Measurements from ENCODE around the gene XYLT2.
A peak's percentile ranks its signal among the peaks of the same experiment; 100 is the strongest.

Gene XYLT2

DNA sequence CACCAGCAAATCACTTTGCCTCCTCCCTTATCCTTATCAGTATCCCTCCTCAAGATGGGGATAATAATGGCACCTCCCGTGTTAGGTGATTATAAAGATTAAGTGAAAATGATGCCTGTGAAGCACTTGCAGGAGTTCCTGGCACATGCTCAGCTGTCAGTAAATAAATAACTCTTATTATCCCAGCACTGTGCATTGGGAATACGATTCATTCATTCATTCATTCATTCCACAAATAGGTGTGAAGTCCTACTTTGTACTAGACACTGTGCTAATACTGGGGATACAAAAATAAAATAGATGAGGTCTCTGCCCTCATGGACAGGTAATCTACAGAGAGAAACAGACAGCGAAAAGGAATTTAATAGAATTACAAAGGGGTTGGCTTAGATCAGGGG lies 2.0 kb downstream of the XYLT2 start:
- no peaks in the 10 kb centered on the region for H3F3A ChIP-seq (ENCODE audit: low read depth)
- H3K27me3 ChIP-seq (ENCODE audit: insufficient read depth, low read length, poor library complexity, severe bottlenecking) = no peaks in the 10 kb centered on the region
- H3K4me2 ChIP-seq (ENCODE audit: low read depth, low read length, poor library complexity, severe bottlenecking) = peak overlapping the region; percentile 97
- peaks cover 27% of the 10 kb centered on the region for H3K79me2 ChIP-seq (ENCODE audit: insufficient read depth, low read length)
- H3K9me2 ChIP-seq (replicated peaks; ENCODE audit: low read depth, low read length) = no peaks in the 10 kb centered on the region
- no peak overlapping the region for H2AFZ ChIP-seq (ENCODE audit: low read length)
- H3K4me3 ChIP-seq (ENCODE audit: low read length, poor library complexity, severe bottlenecking) = peak overlapping the region; percentile 88
- H3K9me3 ChIP-seq (ENCODE audit: insufficient read depth, low read depth, low read length) = no peaks in the 10 kb centered on the region
- peak overlapping the region; percentile 14 for H3K9ac ChIP-seq (ENCODE audit: low read depth, low read length, poor library complexity, severe bottlenecking)
- peaks cover 40% of the 10 kb centered on the region for H3K4me1 ChIP-seq (ENCODE audit: insufficient read depth, low read length, poor library complexity, severe bottlenecking)
- no peaks in the 10 kb centered on the region for H3K36me3 ChIP-seq (ENCODE audit: insufficient read depth, low read length)
- H4K20me1 ChIP-seq (ENCODE audit: insufficient read depth, low read length, poor library complexity, severe bottlenecking) = no peaks in the 10 kb centered on the region
- TF ChIP-seq, protein P1, sequence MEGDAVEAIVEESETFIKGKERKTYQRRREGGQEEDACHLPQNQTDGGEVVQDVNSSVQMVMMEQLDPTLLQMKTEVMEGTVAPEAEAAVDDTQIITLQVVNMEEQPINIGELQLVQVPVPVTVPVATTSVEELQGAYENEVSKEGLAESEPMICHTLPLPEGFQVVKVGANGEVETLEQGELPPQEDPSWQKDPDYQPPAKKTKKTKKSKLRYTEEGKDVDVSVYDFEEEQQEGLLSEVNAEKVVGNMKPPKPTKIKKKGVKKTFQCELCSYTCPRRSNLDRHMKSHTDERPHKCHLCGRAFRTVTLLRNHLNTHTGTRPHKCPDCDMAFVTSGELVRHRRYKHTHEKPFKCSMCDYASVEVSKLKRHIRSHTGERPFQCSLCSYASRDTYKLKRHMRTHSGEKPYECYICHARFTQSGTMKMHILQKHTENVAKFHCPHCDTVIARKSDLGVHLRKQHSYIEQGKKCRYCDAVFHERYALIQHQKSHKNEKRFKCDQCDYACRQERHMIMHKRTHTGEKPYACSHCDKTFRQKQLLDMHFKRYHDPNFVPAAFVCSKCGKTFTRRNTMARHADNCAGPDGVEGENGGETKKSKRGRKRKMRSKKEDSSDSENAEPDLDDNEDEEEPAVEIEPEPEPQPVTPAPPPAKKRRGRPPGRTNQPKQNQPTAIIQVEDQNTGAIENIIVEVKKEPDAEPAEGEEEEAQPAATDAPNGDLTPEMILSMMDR (conservative IDR thresholded peaks at IDR 0.05; ENCODE audit: low read length) = no peak
- TF ChIP-seq EZH2phosphoT487 (IDR thresholded peaks at IDR 0.05; ENCODE audit: borderline replicate concordance) = no peak

DNA sequence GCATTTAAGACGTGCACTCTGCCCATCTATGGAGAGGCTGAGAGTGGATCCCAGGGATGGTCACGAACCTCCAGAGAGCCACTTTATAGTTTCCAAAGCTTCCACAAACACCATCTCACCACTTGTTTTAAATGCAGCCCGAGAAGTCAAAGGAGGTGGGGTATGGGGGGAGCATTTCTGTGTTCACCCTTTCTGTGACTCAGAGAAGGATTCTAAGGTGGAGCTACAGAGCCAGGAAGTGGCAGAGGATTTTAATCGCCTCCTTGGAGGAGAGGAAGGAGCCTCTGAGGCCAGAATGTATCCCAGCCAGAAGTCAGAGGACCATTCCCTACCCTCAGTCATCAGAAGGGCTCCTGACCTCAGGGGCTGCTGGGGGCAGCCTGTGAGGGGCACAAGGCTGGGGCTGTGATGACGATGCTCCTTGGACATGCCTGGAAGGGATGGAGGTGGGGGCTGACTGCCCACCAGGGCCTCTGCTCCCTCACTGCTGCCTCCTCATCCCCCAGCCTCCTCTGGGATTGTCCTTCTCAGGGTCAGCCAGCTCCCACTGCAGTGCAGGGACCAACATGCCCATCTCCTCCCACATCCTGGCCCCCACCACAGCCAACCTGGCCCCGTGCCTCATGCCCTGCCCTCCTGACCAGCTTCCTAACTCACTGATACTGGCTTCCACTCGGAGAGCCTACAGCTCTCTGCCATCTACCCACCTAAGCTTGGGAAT lies 2.8 kb downstream of the XYLT2 start:
- H3K79me2 ChIP-seq (ENCODE audit: insufficient read depth, low read length) = peaks cover 27% of the 10 kb centered on the region
- no peaks in the 10 kb centered on the region for H3K9me3 ChIP-seq (ENCODE audit: insufficient read depth, low read depth, low read length)
- H3K4me2 ChIP-seq (ENCODE audit: low read depth, low read length, poor library complexity, severe bottlenecking) = peak overlapping the region; percentile 97
- H3K4me3 ChIP-seq (ENCODE audit: low read length, poor library complexity, severe bottlenecking) = peak overlapping the region; percentile 88
- no peak for TF ChIP-seq EZH2phosphoT487 (IDR thresholded peaks at IDR 0.05; ENCODE audit: borderline replicate concordance)
- TF ChIP-seq, protein P1 (conservative IDR thresholded peaks at IDR 0.05; ENCODE audit: low read length) = no peak
- peak overlapping the region; percentile 18 for H3K9ac ChIP-seq (ENCODE audit: low read depth, low read length, poor library complexity, severe bottlenecking)
- no peaks in the 10 kb centered on the region for H3K27me3 ChIP-seq (ENCODE audit: insufficient read depth, low read length, poor library complexity, severe bottlenecking)
- no peaks in the 10 kb centered on the region for H3K36me3 ChIP-seq (ENCODE audit: insufficient read depth, low read length)
- no peaks in the 10 kb centered on the region for H4K20me1 ChIP-seq (ENCODE audit: insufficient read depth, low read length, poor library complexity, severe bottlenecking)
- no peaks in the 10 kb centered on the region for H3K9me2 ChIP-seq (replicated peaks; ENCODE audit: low read depth, low read length)
- no peak overlapping the region for H2AFZ ChIP-seq (ENCODE audit: low read length)
- no peaks in the 10 kb centered on the region for H3F3A ChIP-seq (ENCODE audit: low read depth)
- peaks cover 40% of the 10 kb centered on the region for H3K4me1 ChIP-seq (ENCODE audit: insufficient read depth, low read length, poor library complexity, severe bottlenecking)

DNA sequence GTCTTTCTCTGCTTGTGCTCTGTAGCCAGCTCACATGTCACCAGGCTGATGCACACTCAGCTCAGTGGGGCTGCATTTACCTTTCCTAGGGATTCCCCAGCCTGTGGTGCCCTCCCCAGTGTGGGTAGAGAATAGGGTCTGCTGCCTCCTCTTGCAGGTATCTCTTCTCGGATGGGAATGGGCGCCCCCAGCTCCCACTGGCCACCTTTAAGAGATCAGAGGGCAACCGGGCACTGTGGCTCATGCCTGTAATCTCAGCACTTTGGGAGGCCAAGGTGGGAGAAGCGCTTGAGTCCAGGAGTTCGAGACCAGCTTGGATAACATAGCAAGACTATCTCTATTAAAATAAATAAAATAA lies 3.3 kb downstream of the XYLT2 start:
- Histone ChIP-seq H2AFZ (ENCODE audit: low read length) (no peak overlapping the region), H3K79me2 (ENCODE audit: insufficient read depth, low read length) (peaks cover 27% of the 10 kb centered on the region)
- TF ChIP-seq, protein P1 (conservative IDR thresholded peaks at IDR 0.05; ENCODE audit: low read length) = no peak
- TF ChIP-seq EZH2phosphoT487 (IDR thresholded peaks at IDR 0.05; ENCODE audit: borderline replicate concordance) = no peak

More for the DNA sequence above, 3.3 kb downstream of the XYLT2 start:
- Histone ChIP-seq H4K20me1 (ENCODE audit: insufficient read depth, low read length, poor library complexity, severe bottlenecking) (no peaks in the 10 kb centered on the region), H3K4me2 (ENCODE audit: low read depth, low read length, poor library complexity, severe bottlenecking) (peak overlapping the region; percentile 97), H3K27me3 (ENCODE audit: insufficient read depth, low read length, poor library complexity, severe bottlenecking) (no peaks in the 10 kb centered on the region), H3K9ac (ENCODE audit: low read depth, low read length, poor library complexity, severe bottlenecking) (peak overlapping the region; percentile 18), H3K4me3 (ENCODE audit: low read length, poor library complexity, severe bottlenecking) (no peak overlapping the region), H3K9me3 (ENCODE audit: insufficient read depth, low read depth, low read length) (no peaks in the 10 kb centered on the region), H3K9me2 (replicated peaks; ENCODE audit: low read depth, low read length) (no peaks in the 10 kb centered on the region), H3K36me3 (ENCODE audit: insufficient read depth, low read length) (no peaks in the 10 kb centered on the region; the same call in 1 of the 2 replicates), H3F3A (ENCODE audit: low read depth) (no peaks in the 10 kb centered on the region), H3K4me1 (ENCODE audit: insufficient read depth, low read length, poor library complexity, severe bottlenecking) (peaks cover 40% of the 10 kb centered on the region)

Data from Loucy (cell line).